Gastrocnemius medialis (tissue), 4 donors: ENCODE data around the gene PTPRT.

Experiments used
- CTCF ChIP-seq, 5 experiments: fragments of 450-650 bp in 3 of 5; fragments of 200-600 bp in 2 of 5; sonication (generic) in 2 of 5; IDR thresholded peaks in 4 of 5; conservative IDR thresholded peaks in 1 of 5; 1 replicate in 4 of 5; 2 replicates in 1 of 5; pipeline ENCODE4 v1.5.1; 2016 to 2019; ENCODE audit warnings: antibody characterized with exemption in 5 of 5, mild to moderate bottlenecking in 3 of 5, moderate library complexity in 3 of 5
- POLR2A ChIP-seq, 2 donors: fragments of 450-650 bp; IDR thresholded peaks; one replicate each; pipeline ENCODE4 v1.6.1; 2017; ENCODE audit warnings: antibody characterized with exemption in 2 of 2, mild to moderate bottlenecking in 2 of 2, moderate library complexity in 2 of 2

GRCh38 chr20:42516692-42517091 is 673.0 kb downstream of the PTPRT start:
- TF ChIP-seq CTCF (IDR thresholded peaks at IDR 0.05 in 4 of 5, conservative IDR thresholded peaks at IDR 0.05 in 1 of 5), result no peak
- no peak for TF ChIP-seq POLR2A (IDR thresholded peaks at IDR 0.05)
